Right lobe of liver (tissue), 4 donors: ENCODE data around the gene UBE2QL1.

Experiments used
- CTCF ChIP-seq, 4 donors: fragments of 200-600 bp in 3 of 4; fragments of 450-650 bp in 1 of 4; IDR thresholded peaks; one replicate each; pipeline versions ENCODE4 v1.5.1 to v1.8.0; 2016 to 2022; ENCODE audit warnings: antibody characterized with exemption in 4 of 4, mild to moderate bottlenecking in 2 of 4
- POLR2A ChIP-seq: fragments of 450-650 bp; IDR thresholded peaks from one replicate; pipeline ENCODE4 v1.6.1; 2017; ENCODE audit warnings: antibody characterized with exemption, mild to moderate bottlenecking
- donor health status: DM: no; HTN: no; CAD: no.
- donor health status: DM: no; HTN: no; CAD: no.
- donor health status: DM: no; HTN: yes; CAD: no.

- no peak for TF ChIP-seq CTCF (IDR thresholded peaks at IDR 0.05)
- TF ChIP-seq POLR2A, result no peak
Measured at GRCh38 chr5:6432206-6432605, 16.5 kb upstream of the UBE2QL1 start.
